Measurements from ENCODE around the gene PGLYRP1. TPM values are rescaled to one million over a fixed set of nuclear protein-coding genes. Genes with fewer than 3 reads are reported as not detected.

The PGLYRP1 gene
- total RNA-seq, 1 donor from 2014 or later, result not detected

DNA sequence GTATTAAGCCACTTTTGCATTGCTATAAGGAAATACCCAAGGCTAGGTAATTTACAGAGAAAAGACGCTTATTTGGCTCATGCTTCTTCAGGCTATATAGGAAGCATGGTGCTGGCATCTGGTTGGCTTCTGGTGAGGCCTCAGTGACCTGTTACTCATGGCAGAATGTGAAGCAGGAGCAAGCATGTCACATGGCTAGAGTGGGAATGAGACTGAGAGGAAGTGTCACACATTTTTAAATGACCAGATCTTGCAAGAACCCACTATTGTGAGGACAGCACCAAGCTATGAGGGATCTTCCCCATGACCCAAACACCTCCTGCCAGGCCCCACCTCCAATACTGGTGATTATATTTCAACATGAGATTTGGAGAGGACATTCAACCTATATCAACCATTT lies 43.6 kb upstream of the PGLYRP1 start:
- H3K4me3 Mint-ChIP-seq (ENCODE audit: unreplicated experiment), result no peak overlapping the region
- no peaks in the 10 kb centered on the region for H3K4me1 Mint-ChIP-seq (ENCODE audit: low read depth, unreplicated experiment)
- no peak overlapping the region for H3K27ac Mint-ChIP-seq (ENCODE audit: unreplicated experiment)
- peaks cover 8% of the 10 kb centered on the region for H3K9me3 Mint-ChIP-seq (ENCODE audit: unreplicated experiment)
- H3K36me3 Mint-ChIP-seq (ENCODE audit: unreplicated experiment), result peaks cover 14% of the 10 kb centered on the region
- peaks cover 3% of the 10 kb centered on the region for H3K27me3 Mint-ChIP-seq (ENCODE audit: unreplicated experiment)
- TF ChIP-seq, protein P1, sequence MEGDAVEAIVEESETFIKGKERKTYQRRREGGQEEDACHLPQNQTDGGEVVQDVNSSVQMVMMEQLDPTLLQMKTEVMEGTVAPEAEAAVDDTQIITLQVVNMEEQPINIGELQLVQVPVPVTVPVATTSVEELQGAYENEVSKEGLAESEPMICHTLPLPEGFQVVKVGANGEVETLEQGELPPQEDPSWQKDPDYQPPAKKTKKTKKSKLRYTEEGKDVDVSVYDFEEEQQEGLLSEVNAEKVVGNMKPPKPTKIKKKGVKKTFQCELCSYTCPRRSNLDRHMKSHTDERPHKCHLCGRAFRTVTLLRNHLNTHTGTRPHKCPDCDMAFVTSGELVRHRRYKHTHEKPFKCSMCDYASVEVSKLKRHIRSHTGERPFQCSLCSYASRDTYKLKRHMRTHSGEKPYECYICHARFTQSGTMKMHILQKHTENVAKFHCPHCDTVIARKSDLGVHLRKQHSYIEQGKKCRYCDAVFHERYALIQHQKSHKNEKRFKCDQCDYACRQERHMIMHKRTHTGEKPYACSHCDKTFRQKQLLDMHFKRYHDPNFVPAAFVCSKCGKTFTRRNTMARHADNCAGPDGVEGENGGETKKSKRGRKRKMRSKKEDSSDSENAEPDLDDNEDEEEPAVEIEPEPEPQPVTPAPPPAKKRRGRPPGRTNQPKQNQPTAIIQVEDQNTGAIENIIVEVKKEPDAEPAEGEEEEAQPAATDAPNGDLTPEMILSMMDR (IDR thresholded peaks at IDR 0.05; ENCODE audit: partially characterized antibody, unreplicated experiment), result no peak
- DNase-seq, result no peak

GRCh38 chr19:46065486-46066071 lies 42.7 kb upstream of the PGLYRP1 start:
- no peak for DNase-seq

GRCh38 chr19:46063201-46063600 lies 40.3 kb upstream of the PGLYRP1 start:
- no peak for DNase-seq
- H3K27ac Mint-ChIP-seq (ENCODE audit: unreplicated experiment), result no peak overlapping the region
- no peak overlapping the region for H3K4me3 Mint-ChIP-seq (ENCODE audit: unreplicated experiment)
- TF ChIP-seq, protein P1 (IDR thresholded peaks at IDR 0.05; ENCODE audit: partially characterized antibody, unreplicated experiment), result no peak
- H3K4me1 Mint-ChIP-seq (ENCODE audit: low read depth, unreplicated experiment), result no peaks in the 10 kb centered on the region
- H3K9me3 Mint-ChIP-seq (ENCODE audit: unreplicated experiment), result peaks cover 16% of the 10 kb centered on the region
- H3K36me3 Mint-ChIP-seq (ENCODE audit: unreplicated experiment), result peaks cover 9% of the 10 kb centered on the region
- H3K27me3 Mint-ChIP-seq (ENCODE audit: unreplicated experiment), result peaks cover 3% of the 10 kb centered on the region

More at GRCh38 chr19:46065486-46066071, 42.7 kb upstream of the PGLYRP1 start:
- no peaks in the 10 kb centered on the region for H3K4me1 Mint-ChIP-seq (ENCODE audit: low read depth, unreplicated experiment)
- H3K36me3 Mint-ChIP-seq (ENCODE audit: unreplicated experiment), result peaks cover 9% of the 10 kb centered on the region
- TF ChIP-seq, protein P1 (IDR thresholded peaks at IDR 0.05; ENCODE audit: partially characterized antibody, unreplicated experiment), result no peak
- no peak overlapping the region for H3K27ac Mint-ChIP-seq (ENCODE audit: unreplicated experiment)
- H3K9me3 Mint-ChIP-seq (ENCODE audit: unreplicated experiment), result peaks cover 13% of the 10 kb centered on the region
- peaks cover 3% of the 10 kb centered on the region for H3K27me3 Mint-ChIP-seq (ENCODE audit: unreplicated experiment)
- no peak overlapping the region for H3K4me3 Mint-ChIP-seq (ENCODE audit: unreplicated experiment)

DNA sequence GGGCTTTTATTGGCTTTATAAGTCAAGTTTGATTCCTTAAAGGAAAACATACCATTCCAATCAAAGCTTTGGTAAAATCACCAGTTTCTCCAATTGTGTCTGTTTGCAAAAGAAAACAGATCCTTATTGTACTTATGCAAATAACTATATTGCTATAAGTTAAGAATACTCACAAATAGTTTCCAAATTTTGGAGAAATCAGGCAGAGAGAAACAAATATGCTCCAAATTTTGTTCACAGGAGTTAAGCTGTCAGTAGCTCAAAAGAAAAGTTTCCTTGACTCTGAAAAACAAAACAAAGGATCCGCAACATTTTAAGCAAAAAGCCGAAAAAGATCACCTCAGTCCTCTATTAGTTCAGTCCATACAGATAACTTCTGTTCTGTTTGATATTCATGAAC lies 37.2 kb upstream of the PGLYRP1 start:
- peaks cover 5% of the 10 kb centered on the region for H3K36me3 Mint-ChIP-seq (ENCODE audit: unreplicated experiment)

DNA sequence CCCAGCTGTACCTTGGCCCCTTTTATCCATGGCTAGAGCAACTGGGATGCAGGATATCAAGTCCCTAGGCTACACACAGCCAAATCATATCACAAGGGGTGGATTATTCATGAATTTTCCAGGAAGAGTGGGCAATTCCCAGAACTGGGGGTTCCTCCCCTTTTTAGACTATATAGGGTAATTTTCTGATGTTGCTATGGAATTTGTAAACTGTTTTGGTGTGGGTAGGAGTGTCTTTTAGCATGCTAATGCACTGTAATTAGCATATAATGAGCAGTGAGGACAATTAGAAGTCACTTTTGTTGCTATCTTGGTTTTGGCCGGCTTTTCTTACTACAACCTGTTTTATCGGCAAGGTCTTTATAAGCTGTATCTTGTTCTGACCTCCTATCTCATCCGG lies 35.9 kb upstream of the PGLYRP1 start:
- no peaks in the 10 kb centered on the region for H3K4me1 Mint-ChIP-seq (ENCODE audit: low read depth, unreplicated experiment)
- H3K9me3 Mint-ChIP-seq (ENCODE audit: unreplicated experiment), result peaks cover 16% of the 10 kb centered on the region
- H3K27me3 Mint-ChIP-seq (ENCODE audit: unreplicated experiment), result peaks cover 3% of the 10 kb centered on the region

More for the DNA sequence above, 37.2 kb upstream of the PGLYRP1 start:
- H3K4me3 Mint-ChIP-seq (ENCODE audit: unreplicated experiment), result no peak overlapping the region
- peaks cover 18% of the 10 kb centered on the region for H3K9me3 Mint-ChIP-seq (ENCODE audit: unreplicated experiment)
- H3K4me1 Mint-ChIP-seq (ENCODE audit: low read depth, unreplicated experiment), result no peaks in the 10 kb centered on the region
- TF ChIP-seq, protein P1 (IDR thresholded peaks at IDR 0.05; ENCODE audit: partially characterized antibody, unreplicated experiment), result no peak
- no peak overlapping the region for H3K27ac Mint-ChIP-seq (ENCODE audit: unreplicated experiment)
- no peak for DNase-seq
- peaks cover 3% of the 10 kb centered on the region for H3K27me3 Mint-ChIP-seq (ENCODE audit: unreplicated experiment)

More for the DNA sequence above, 35.9 kb upstream of the PGLYRP1 start:
- no peak overlapping the region for H3K27ac Mint-ChIP-seq (ENCODE audit: unreplicated experiment)
- H3K4me3 Mint-ChIP-seq (ENCODE audit: unreplicated experiment), result no peak overlapping the region
- no peak for DNase-seq
- peaks cover 5% of the 10 kb centered on the region for H3K36me3 Mint-ChIP-seq (ENCODE audit: unreplicated experiment)
- TF ChIP-seq, protein P1 (IDR thresholded peaks at IDR 0.05; ENCODE audit: partially characterized antibody, unreplicated experiment), result no peak
